ENCODE data around the gene SRCIN1. TPM values are rescaled to one million over a fixed set of nuclear protein-coding genes. Genes with fewer than 3 reads are reported as not detected.
"Not testable (repeated sequence)": the region's sequence is repeated elsewhere in the genome, so short reads cannot be mapped to it uniquely, and the experiment has no call there.

Gene SRCIN1
- 1 to 10 TPM in 2 of 4 donors, under 1 TPM in 2; 0.45 to 9.6 (median 0.99) TPM for polyA plus RNA-seq
- long read RNA-seq, donor 1, result 0 reads
- long read RNA-seq, donor 2, result 0 reads
- long read RNA-seq, donor 3, result 0 reads
- long read RNA-seq, donor 4, result 0 reads
- long read RNA-seq, donor 5, result 0 reads
- long read RNA-seq, donor 6, result 0 reads
- long read RNA-seq, donor 7, result 0 reads
- long read RNA-seq, donor 8, result 0 reads
- long read RNA-seq, donor 9, result 0 reads
- long read RNA-seq, donor 10, result 0 reads

- Histone ChIP-seq H3K9me3 (ENCODE audit: control insufficient read depth in 2 of 2, insufficient read depth in 1 of 2, low read depth in 1 of 2, low read length in 1 of 2) (no peaks in the 10 kb centered on the region), H3K27me3 (ENCODE audit: control insufficient read depth in 3 of 3, insufficient read depth in 3 of 3, low read length in 3 of 3) (peaks cover 0 to 39% (median 25%) of the 10 kb centered on the region in 3 donors), H3K27ac (ENCODE audit: low read depth in 1 of 3, low read length in 2 of 3) (peak within 1 kb of the TSS in 2 of 3 donors; percentile 49 to 63), H3K4me1 (ENCODE audit: control insufficient read depth in 3 of 3, insufficient read depth in 2 of 3, low read depth in 1 of 3, low read length in 2 of 3) (peaks cover 4 to 28% (median 5%) of the 10 kb centered on the region in 3 donors), H3K4me3 (ENCODE audit: low read depth in 1 of 3, low read length in 3 of 3) (peak within 1 kb of the TSS; percentile 47 to 73 (median 54)), H3K36me3 (ENCODE audit: control insufficient read depth in 3 of 3, insufficient read depth in 2 of 3, low read depth in 1 of 3, low read length in 3 of 3) (no peaks in the 10 kb centered on the region)
- FAIRE-seq (no peak), DNase-seq (peak; percentile 48 to 82)
- 1 to 2% (median 1%) methylated on average over 45 to 105 of the region's 105 CpGs for WGBS, 3 donors
These were observed at the start of gene SRCIN1 for GRCh38 chr17:38605841-38606645. TSS of gene SRCIN1 (minus strand) at chr17:38605952. CDS start at chr17:38605705, 247 bp downstream.

DNA sequence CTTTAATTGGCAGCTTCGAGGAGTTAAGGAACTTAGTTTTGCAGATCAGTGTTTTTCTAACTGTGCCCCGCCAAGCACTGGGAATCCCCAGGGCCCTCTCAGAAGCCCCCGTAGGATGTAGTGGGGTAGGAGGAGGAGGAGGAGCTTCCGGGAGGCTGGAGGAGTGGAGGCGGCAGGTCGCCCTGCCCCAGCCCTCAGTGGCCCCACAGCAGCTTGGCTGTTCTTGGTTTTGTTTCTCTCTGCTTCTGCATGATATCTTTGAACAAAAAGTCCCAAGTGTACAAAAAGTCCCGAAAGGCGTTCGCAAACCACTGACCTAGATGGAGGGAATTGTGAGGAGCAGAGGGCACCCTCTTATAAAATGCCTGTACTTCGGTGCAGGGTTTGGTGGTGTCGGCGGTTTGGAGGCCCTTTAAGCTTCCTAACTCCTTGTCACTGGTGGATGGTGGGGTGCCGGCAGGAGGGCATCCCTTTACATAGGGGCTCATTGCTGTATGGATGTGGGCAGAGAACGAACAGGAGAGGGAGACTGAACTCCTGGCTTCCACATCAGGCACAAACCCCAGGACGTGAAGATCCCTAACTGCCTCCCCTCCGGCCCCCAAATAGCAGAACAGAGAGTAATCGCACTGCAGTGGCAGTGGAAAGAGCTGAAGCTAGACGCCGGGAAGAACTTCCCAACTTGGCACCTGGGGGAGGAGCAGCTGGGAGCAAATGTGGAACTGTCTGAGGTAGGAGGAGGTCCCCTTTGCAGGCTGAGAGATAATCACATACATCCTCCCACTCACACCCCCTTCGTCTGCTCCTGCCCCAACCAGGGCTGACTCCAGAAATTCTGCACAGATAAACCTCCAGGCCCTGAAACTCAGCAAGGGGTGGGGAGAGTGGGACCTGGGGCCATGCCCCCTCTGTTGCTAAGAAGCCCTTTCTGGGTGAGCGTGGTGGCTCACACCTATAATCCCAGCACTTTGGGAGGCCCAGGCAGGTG lies 49.0 kb upstream of the SRCIN1 start:
- H3K27ac ChIP-seq (ENCODE audit: low read depth in 1 of 3, low read length in 2 of 3), result no peak overlapping the region
- DNase-seq (no peak), FAIRE-seq (no peak)
- H3K9me3 ChIP-seq (ENCODE audit: control insufficient read depth in 2 of 2, insufficient read depth in 1 of 2, low read depth in 1 of 2, low read length in 1 of 2), result no peaks in the 10 kb centered on the region
- H3K36me3 ChIP-seq (ENCODE audit: control insufficient read depth in 3 of 3, insufficient read depth in 2 of 3, low read depth in 1 of 3, low read length in 3 of 3), result no peaks in the 10 kb centered on the region
- H3K4me3 ChIP-seq (ENCODE audit: low read depth in 1 of 3, low read length in 3 of 3), result no peak overlapping the region
- 54 to 59% (median 54%) methylated on average over 21 of the region's 21 CpGs for WGBS, 3 donors
- H3K4me1 ChIP-seq (ENCODE audit: control insufficient read depth in 3 of 3, insufficient read depth in 2 of 3, low read depth in 1 of 3, low read length in 2 of 3), result no peaks in the 10 kb centered on the region
- peaks cover 0 to 18% (median 11%) of the 10 kb centered on the region in 3 donors for H3K27me3 ChIP-seq (ENCODE audit: control insufficient read depth in 3 of 3, insufficient read depth in 3 of 3, low read length in 3 of 3)

DNA sequence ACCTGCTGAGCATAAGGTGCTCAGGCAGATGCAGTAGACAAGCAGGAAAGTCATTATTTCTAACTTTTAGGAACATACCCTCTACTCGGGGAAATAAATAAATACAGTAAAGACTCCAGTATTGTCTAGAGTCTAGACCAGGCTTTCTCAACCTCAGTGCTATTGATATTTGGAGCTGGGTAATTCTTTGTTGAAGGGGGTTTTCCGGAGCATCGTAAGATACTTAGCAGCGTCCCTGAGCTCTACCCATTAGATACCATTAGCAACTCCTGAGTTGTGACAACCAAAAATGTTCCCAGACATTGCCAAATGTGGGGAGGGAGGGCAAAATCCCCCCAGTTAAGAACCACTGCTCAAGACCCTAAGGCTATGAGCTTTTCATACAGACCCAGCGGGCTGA lies 47.9 kb upstream of the SRCIN1 start:
- no peak for FAIRE-seq
- peaks cover 0 to 16% (median 11%) of the 10 kb centered on the region in 3 donors for H3K27me3 ChIP-seq (ENCODE audit: control insufficient read depth in 3 of 3, insufficient read depth in 3 of 3, low read length in 3 of 3)

GRCh38 chr17:38653230-38653629 lies 47.5 kb upstream of the SRCIN1 start:
- H3K4me3 ChIP-seq (ENCODE audit: low read depth in 1 of 3, low read length in 3 of 3), result no peak overlapping the region
- WGBS, 3 donors, result 90 to 95% (median 91%) methylated on average over 1 of the region's 1 CpG
- FAIRE-seq, result no peak
- no peaks in the 10 kb centered on the region for H3K4me1 ChIP-seq (ENCODE audit: control insufficient read depth in 3 of 3, insufficient read depth in 2 of 3, low read depth in 1 of 3, low read length in 2 of 3)
- no peaks in the 10 kb centered on the region for H3K9me3 ChIP-seq (ENCODE audit: control insufficient read depth in 2 of 2, insufficient read depth in 1 of 2, low read depth in 1 of 2, low read length in 1 of 2)
- no peaks in the 10 kb centered on the region for H3K36me3 ChIP-seq (ENCODE audit: control insufficient read depth in 3 of 3, insufficient read depth in 2 of 3, low read depth in 1 of 3, low read length in 3 of 3)
- no peak for DNase-seq
- no peak overlapping the region for H3K27ac ChIP-seq (ENCODE audit: low read depth in 1 of 3, low read length in 2 of 3)
- H3K27me3 ChIP-seq (ENCODE audit: control insufficient read depth in 3 of 3, insufficient read depth in 3 of 3, low read length in 3 of 3), result peaks cover 0 to 15% (median 11%) of the 10 kb centered on the region in 3 donors

More for the DNA sequence above, 47.9 kb upstream of the SRCIN1 start:
- Histone ChIP-seq H3K27ac (ENCODE audit: low read depth in 1 of 3, low read length in 2 of 3) (no peak overlapping the region), H3K36me3 (ENCODE audit: control insufficient read depth in 3 of 3, insufficient read depth in 2 of 3, low read depth in 1 of 3, low read length in 3 of 3) (no peaks in the 10 kb centered on the region), H3K4me3 (ENCODE audit: low read depth in 1 of 3, low read length in 3 of 3) (no peak overlapping the region), H3K4me1 (ENCODE audit: control insufficient read depth in 3 of 3, insufficient read depth in 2 of 3, low read depth in 1 of 3, low read length in 2 of 3) (no peaks in the 10 kb centered on the region), H3K9me3 (ENCODE audit: control insufficient read depth in 2 of 2, insufficient read depth in 1 of 2, low read depth in 1 of 2, low read length in 1 of 2) (no peaks in the 10 kb centered on the region)
- WGBS, 3 donors, result 65 to 88% (median 81%) methylated on average over 5 of the region's 5 CpGs
- no peak for DNase-seq

- H3K27ac ChIP-seq (ENCODE audit: low read depth in 1 of 3, low read length in 2 of 3); H3K36me3 ChIP-seq (ENCODE audit: control insufficient read depth in 3 of 3, insufficient read depth in 2 of 3, low read depth in 1 of 3, low read length in 3 of 3); DNase-seq; H3K9me3 ChIP-seq (ENCODE audit: control insufficient read depth in 2 of 2, insufficient read depth in 1 of 2, low read depth in 1 of 2, low read length in 1 of 2); FAIRE-seq; H3K4me3 ChIP-seq (ENCODE audit: low read depth in 1 of 3, low read length in 3 of 3); H3K4me1 ChIP-seq (ENCODE audit: control insufficient read depth in 3 of 3, insufficient read depth in 2 of 3, low read depth in 1 of 3, low read length in 2 of 3): not testable (repeated sequence)
- 82 to 92% (median 84%) methylated on average over 11 of the region's 11 CpGs for WGBS, 3 donors
- peaks cover 0 to 19% (median 11%) of the 10 kb centered on the region in 3 donors for H3K27me3 ChIP-seq (ENCODE audit: control insufficient read depth in 3 of 3, insufficient read depth in 3 of 3, low read length in 3 of 3)
These were observed 45.0 kb upstream of the SRCIN1 start for GRCh38 chr17:38650653-38651173.

- DNase-seq, result no peak
- no peak for FAIRE-seq
- H3K27ac ChIP-seq (ENCODE audit: low read depth in 1 of 3, low read length in 2 of 3), result no peak overlapping the region
- no peaks in the 10 kb centered on the region for H3K27me3 ChIP-seq (ENCODE audit: control insufficient read depth in 3 of 3, insufficient read depth in 3 of 3, low read length in 3 of 3)
- 71 to 84% (median 81%) methylated on average over 4 of the region's 4 CpGs for WGBS, 3 donors
- no peaks in the 10 kb centered on the region for H3K4me1 ChIP-seq (ENCODE audit: control insufficient read depth in 3 of 3, insufficient read depth in 2 of 3, low read depth in 1 of 3, low read length in 2 of 3)
- no peaks in the 10 kb centered on the region for H3K9me3 ChIP-seq (ENCODE audit: control insufficient read depth in 2 of 2, insufficient read depth in 1 of 2, low read depth in 1 of 2, low read length in 1 of 2)
- H3K4me3 ChIP-seq (ENCODE audit: low read depth in 1 of 3, low read length in 3 of 3), result no peak overlapping the region
- H3K36me3 ChIP-seq (ENCODE audit: control insufficient read depth in 3 of 3, insufficient read depth in 2 of 3, low read depth in 1 of 3, low read length in 3 of 3), result no peaks in the 10 kb centered on the region
These were observed 32.2 kb upstream of the SRCIN1 start for GRCh38 chr17:38637951-38638350.

GRCh38 chr17:38636054-38636453 lies 30.3 kb upstream of the SRCIN1 start:
- H3K4me3 ChIP-seq (ENCODE audit: low read depth in 1 of 3, low read length in 3 of 3), result no peak overlapping the region
- WGBS, 3 donors, result 62 to 78% (median 76%) methylated on average over 9 of the region's 9 CpGs
- FAIRE-seq, result no peak
- H3K36me3 ChIP-seq (ENCODE audit: control insufficient read depth in 3 of 3, insufficient read depth in 2 of 3, low read depth in 1 of 3, low read length in 3 of 3), result no peaks in the 10 kb centered on the region
- no peak for DNase-seq
- no peaks in the 10 kb centered on the region for H3K27me3 ChIP-seq (ENCODE audit: control insufficient read depth in 3 of 3, insufficient read depth in 3 of 3, low read length in 3 of 3)
- no peaks in the 10 kb centered on the region for H3K9me3 ChIP-seq (ENCODE audit: control insufficient read depth in 2 of 2, insufficient read depth in 1 of 2, low read depth in 1 of 2, low read length in 1 of 2)
- no peaks in the 10 kb centered on the region for H3K4me1 ChIP-seq (ENCODE audit: control insufficient read depth in 3 of 3, insufficient read depth in 2 of 3, low read depth in 1 of 3, low read length in 2 of 3)
- H3K27ac ChIP-seq (ENCODE audit: low read depth in 1 of 3, low read length in 2 of 3), result no peak overlapping the region

- H3K27ac ChIP-seq (ENCODE audit: low read depth in 1 of 3, low read length in 2 of 3), result no peak overlapping the region
- no peaks in the 10 kb centered on the region for H3K4me1 ChIP-seq (ENCODE audit: control insufficient read depth in 3 of 3, insufficient read depth in 2 of 3, low read depth in 1 of 3, low read length in 2 of 3)
- H3K36me3 ChIP-seq (ENCODE audit: control insufficient read depth in 3 of 3, insufficient read depth in 2 of 3, low read depth in 1 of 3, low read length in 3 of 3), result no peaks in the 10 kb centered on the region
- no peak overlapping the region for H3K4me3 ChIP-seq (ENCODE audit: low read depth in 1 of 3, low read length in 3 of 3)
- H3K9me3 ChIP-seq (ENCODE audit: control insufficient read depth in 2 of 2, insufficient read depth in 1 of 2, low read depth in 1 of 2, low read length in 1 of 2), result no peaks in the 10 kb centered on the region
- peak; percentile 20 to 21 for DNase-seq
- 25 to 58% (median 53%) methylated on average over 6 of the region's 6 CpGs for WGBS, 3 donors
- H3K27me3 ChIP-seq (ENCODE audit: control insufficient read depth in 3 of 3, insufficient read depth in 3 of 3, low read length in 3 of 3), result no peaks in the 10 kb centered on the region
- no peak for FAIRE-seq
These were observed 26.6 kb upstream of the SRCIN1 start for GRCh38 chr17:38632334-38632733.
